Ovary (tissue), 9 donors: ENCODE results near the gene CLDND2. TPM values are rescaled to one million over a fixed set of nuclear protein-coding genes. Genes with fewer than 3 reads are reported as not detected.

ENCODE experiments used
- DNase-seq, 5 donors: peaks; one replicate each; pipeline ENCODE4 v3.0.0-alpha.2; 2019 to 2020
- H3K27ac ChIP-seq, 2 donors: fragments of 200-600 bp; one replicate each; pipeline versions ENCODE4 v1.5.1 to v1.8.0; 2019 to 2022
- H3K27me3 ChIP-seq: fragments of 200-600 bp; one replicate; pipeline ENCODE4 v1.8.0; 2022
- H3K36me3 ChIP-seq: fragments of 200-600 bp; sonication (generic); one replicate; pipeline ENCODE4 v1.5.1; 2019
- H3K4me1 ChIP-seq: one replicate; pipeline ENCODE4 v1.8.1; 2013; ENCODE audit warnings: mild to moderate bottlenecking, moderate library complexity; ENCODE audit not compliant: insufficient read depth
- H3K4me3 ChIP-seq: fragments of 200-600 bp; sonication (generic); one replicate; pipeline ENCODE4 v1.5.1; 2017
- H3K9me3 ChIP-seq, 2 donors: fragments of 200-600 bp in 1 of 2; sonication (generic) in 1 of 2; one replicate each; pipeline versions ENCODE4 v1.5.1 to v1.8.1; 2013 to 2019; ENCODE audit warnings: mild to moderate bottlenecking in 1 of 2, moderate library complexity in 1 of 2
- EP300 ChIP-seq: sonication (generic); formaldehyde crosslinking; IDR thresholded peaks from one replicate; pipeline ENCODE4 v1.6.1; 2017; ENCODE audit warnings: antibody characterized with exemption
- POLR2A ChIP-seq: fragments of 450-650 bp; IDR thresholded peaks from one replicate; pipeline ENCODE4 v1.6.1; 2017; ENCODE audit warnings: antibody characterized with exemption, mild to moderate bottlenecking, moderate library complexity
- WGBS, 3 donors: extraction: QIAGEN DNeasy Blood & Tissue Kit in 1 of 3; methylation state at CpG; one replicate each; pipeline versions ENCODE4 v1.1.5 to v1.1.7; 2013 to 2017; 5-methylcytosine and 5-hydroxymethylcytosine counted together
- intact Hi-C, 4 donors: fragments of 100-400 bp; cut with DNase I; formaldehyde crosslinking; loops; one replicate each; pipeline versions ENCODE4 v1.11.0 to v1.15.1; 2022 to 2023
- polyA plus RNA-seq, 2 donors: library from polyadenylated mRNA; stranded (reverse); fragments of 200-250 nt in 1 of 2; fragments of 350-450 nt in 1 of 2; fragmentation: Illumina TruSeq in 1 of 2; extraction: RNeasy Lipid Tissue Mini Kit (QIAGEN cat#74804) in 1 of 2; gene quantifications; one replicate each; pipeline ENCODE4 v1.2.3, GENCODE V29; 2013 to 2014
- total RNA-seq, 7 donors: library from RNA; depleted of rRNA in 2 of 7; stranded (reverse); fragments of >200 nt in 2 of 7; fragmentation: NEBNext Ultra II Directional in 3 of 7; extraction: Animal tissue kit (Norgen Biotek cat#: 25700) in 3 of 7; gene quantifications; one replicate each; pipeline versions ENCODE4 v1.1.0 to v1.2.4, GENCODE V29; 2016 to 2023
- TF ChIP-seq, protein P1 (sequence below), 3 donors: fragments of 450-650 bp in 2 of 3; fragments of 200-600 bp in 1 of 3; IDR thresholded peaks; one replicate each; pipeline versions ENCODE4 v1.5.1 to v1.8.0; 2016 to 2022; ENCODE audit warnings: antibody characterized with exemption in 3 of 3, mild to moderate bottlenecking in 1 of 3
- donor health status: DM: no; HTN: no; CAD: no; lungs with moderate emphysema.
- donor health status: DM: no; HTN: no; CAD: no.
- donor health status: Bipolar disorder and iron deficiency.
- donor health status: DM: yes; HTN: yes; CAD: no.
- donor health status: DM: no; HTN: no; CAD: no.
- donor health status: DM: yes; HTN: yes; CAD: no.

Gene CLDND2
- total and polyA plus RNA-seq, 9 donors: 0.59 to 1.9 (median 1.4) TPM; not detected in 4

DNA sequence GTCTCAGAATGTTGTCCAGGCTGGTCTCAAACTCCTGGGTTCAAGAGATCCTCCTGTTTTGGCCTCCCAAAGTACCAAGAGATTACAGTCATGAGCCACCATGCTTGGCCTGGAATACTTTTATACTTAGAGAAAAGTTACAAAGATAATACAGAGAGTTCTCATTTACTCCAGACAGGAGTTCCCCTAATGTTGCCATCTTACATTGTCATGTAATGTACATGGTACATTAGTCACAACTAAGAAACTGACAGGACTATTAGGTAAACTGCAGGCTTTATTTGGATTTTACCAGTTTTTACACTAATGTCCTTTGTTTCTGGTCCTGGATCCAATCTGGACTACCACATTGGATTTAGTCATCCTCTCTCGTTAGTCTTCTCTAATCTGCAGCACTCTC, 23.9 kb upstream of the CLDND2 start:
- no peak for DNase-seq
- Histone ChIP-seq H3K27me3 (no peaks in the 10 kb centered on the region), H3K4me3 (no peak overlapping the region), H3K9me3 (no peaks in the 10 kb centered on the region), H3K27ac (no peak overlapping the region), H3K4me1 (no peaks in the 10 kb centered on the region), H3K36me3 (no peaks in the 10 kb centered on the region)
- intact Hi-C loops: loop anchor here in 1 of 4 donors (10.0 kb wide), 1 partner anchor 48 kb away; the partner anchor contains the start of gene VSIG10L
- WGBS, 3 donors: 65 to 85% (median 82%) methylated on average over 1 of the region's 1 CpG
- no peak for TF ChIP-seq POLR2A
- TF ChIP-seq, protein P1, sequence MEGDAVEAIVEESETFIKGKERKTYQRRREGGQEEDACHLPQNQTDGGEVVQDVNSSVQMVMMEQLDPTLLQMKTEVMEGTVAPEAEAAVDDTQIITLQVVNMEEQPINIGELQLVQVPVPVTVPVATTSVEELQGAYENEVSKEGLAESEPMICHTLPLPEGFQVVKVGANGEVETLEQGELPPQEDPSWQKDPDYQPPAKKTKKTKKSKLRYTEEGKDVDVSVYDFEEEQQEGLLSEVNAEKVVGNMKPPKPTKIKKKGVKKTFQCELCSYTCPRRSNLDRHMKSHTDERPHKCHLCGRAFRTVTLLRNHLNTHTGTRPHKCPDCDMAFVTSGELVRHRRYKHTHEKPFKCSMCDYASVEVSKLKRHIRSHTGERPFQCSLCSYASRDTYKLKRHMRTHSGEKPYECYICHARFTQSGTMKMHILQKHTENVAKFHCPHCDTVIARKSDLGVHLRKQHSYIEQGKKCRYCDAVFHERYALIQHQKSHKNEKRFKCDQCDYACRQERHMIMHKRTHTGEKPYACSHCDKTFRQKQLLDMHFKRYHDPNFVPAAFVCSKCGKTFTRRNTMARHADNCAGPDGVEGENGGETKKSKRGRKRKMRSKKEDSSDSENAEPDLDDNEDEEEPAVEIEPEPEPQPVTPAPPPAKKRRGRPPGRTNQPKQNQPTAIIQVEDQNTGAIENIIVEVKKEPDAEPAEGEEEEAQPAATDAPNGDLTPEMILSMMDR (IDR thresholded peaks at IDR 0.05): no peak
- no peak for TF ChIP-seq EP300

GRCh38 chr19:51391073-51391611, 22.3 kb upstream of the CLDND2 start:
- intact Hi-C loops: loop anchor here in 1 of 4 donors (10.0 kb wide), 1 partner anchor 46 kb away; the partner anchor contains the start of gene VSIG10L
- H3K4me3 ChIP-seq: no peak overlapping the region
- H3K36me3 ChIP-seq: no peaks in the 10 kb centered on the region
- 55 to 69% (median 61%) methylated on average over 8 of the region's 8 CpGs for WGBS, 3 donors
- H3K27ac ChIP-seq: no peak overlapping the region
- no peak for DNase-seq
- no peaks in the 10 kb centered on the region for H3K27me3 ChIP-seq
- TF ChIP-seq, protein P1 (IDR thresholded peaks at IDR 0.05): no peak
- TF ChIP-seq POLR2A (no peak), EP300 (no peak)
- H3K9me3 ChIP-seq: no peaks in the 10 kb centered on the region
- H3K4me1 ChIP-seq: no peaks in the 10 kb centered on the region

GRCh38 chr19:51389143-51389542, 20.3 kb upstream of the CLDND2 start:
- no peak overlapping the region for H3K4me3 ChIP-seq
- H3K27ac ChIP-seq: no peak overlapping the region
- no peaks in the 10 kb centered on the region for H3K27me3 ChIP-seq
- H3K4me1 ChIP-seq: no peaks in the 10 kb centered on the region
- no peaks in the 10 kb centered on the region for H3K36me3 ChIP-seq
- no peak for TF ChIP-seq EP300
- TF ChIP-seq POLR2A: no peak
- TF ChIP-seq, protein P1 (IDR thresholded peaks at IDR 0.05): no peak
- DNase-seq: no peak
- WGBS, 3 donors: 74 to 79% (median 79%) methylated on average over 11 to 14 of the region's 14 CpGs
- intact Hi-C loops: no loop called here
- H3K9me3 ChIP-seq: no peaks in the 10 kb centered on the region

DNA sequence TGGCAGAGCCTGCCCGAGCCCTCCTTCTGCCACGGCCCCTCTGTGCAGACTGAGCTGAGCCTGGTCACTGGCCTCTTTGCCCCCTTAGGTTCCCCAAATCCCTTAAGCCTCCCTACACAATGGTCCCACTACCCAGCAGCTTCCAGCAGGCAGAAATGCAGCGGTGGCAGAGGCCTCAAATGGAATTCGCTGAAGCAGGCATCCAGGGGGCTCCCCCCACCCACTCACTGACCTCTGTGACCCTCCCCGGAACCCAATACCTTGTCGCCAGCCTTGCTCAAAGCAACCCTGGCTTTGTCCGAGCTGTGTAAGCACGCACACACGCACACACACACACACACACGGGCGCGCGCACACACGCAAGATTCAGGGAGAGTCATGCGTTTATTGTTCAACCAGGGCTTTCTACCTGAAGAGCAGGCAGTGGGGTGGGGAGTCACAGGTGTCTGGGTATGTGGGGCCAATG, 19.2 kb upstream of the CLDND2 start, which contains the start of gene LIM2:
LIM2 (minus strand) TSS at position 51 of the 466 bp plus-strand sequence. CDS start 531 bp downstream, outside the sequence.
- no peaks in the 10 kb centered on the region for H3K4me1 ChIP-seq
- intact Hi-C loops: no loop called here
- no peaks in the 10 kb centered on the region for H3K9me3 ChIP-seq
- H3K4me3 ChIP-seq: no peak within 1 kb of the TSS
- WGBS, 3 donors: 77 to 81% (median 79%) methylated on average over 15 of the region's 15 CpGs
- H3K27ac ChIP-seq: no peak within 1 kb of the TSS
- H3K27me3 ChIP-seq: no peaks in the 10 kb centered on the region
- DNase-seq: no peak
- H3K36me3 ChIP-seq: no peaks in the 10 kb centered on the region
- no peak for TF ChIP-seq EP300
- TF ChIP-seq POLR2A: no peak
- TF ChIP-seq, protein P1 (IDR thresholded peaks at IDR 0.05): no peak
